IPS DF 6.9 (cell line): ENCODE data around the gene DIPK1B.

Source experiments
- DNase-seq: peaks from one replicate; pipeline ENCODE4 v3.0.0-alpha.2; 2013; ENCODE audit warnings: low read depth, low spot score
- H3K27ac ChIP-seq: one replicate; pipeline ENCODE4 v1.5.1; 2013; ENCODE audit warnings: low read length, control low read depth
- H3K27me3 ChIP-seq: 2 replicates; pipeline ENCODE4 v1.6.1; 2013; ENCODE audit warnings: mild to moderate bottlenecking, low read length; ENCODE audit not compliant: control insufficient read depth, insufficient read depth
- H3K36me3 ChIP-seq: 2 replicates; pipeline ENCODE4 v1.6.1; 2013; ENCODE audit warnings: low read length; ENCODE audit not compliant: control insufficient read depth, insufficient read depth
- H3K4me1 ChIP-seq: 2 replicates; pipeline ENCODE4 v1.6.1; 2013; ENCODE audit warnings: low read length; ENCODE audit not compliant: control insufficient read depth, insufficient read depth
- H3K4me3 ChIP-seq: 2 replicates; pipeline ENCODE4 v1.5.1; 2013; ENCODE audit warnings: mild to moderate bottlenecking, low read length
- H3K9me3 ChIP-seq: 2 replicates; pipeline ENCODE4 v1.6.1; 2013; ENCODE audit warnings: low read length, inconsistent platforms; ENCODE audit not compliant: control insufficient read depth, insufficient read depth
- WGBS: extraction: QIAGEN DNeasy Blood & Tissue Kit; methylation state at CpG from one replicate; pipeline ENCODE4 v1.1.7; 2013; ENCODE audit warnings: mixed read lengths, missing lambda C conversion rate; ENCODE audit not compliant: insufficient read length, insufficient coverage; 5-methylcytosine and 5-hydroxymethylcytosine counted together

The DIPK1B gene

GRCh38 chr9:136694163-136694871 is 18.1 kb upstream of the DIPK1B start:
- H3K27ac ChIP-seq = no peak overlapping the region
- WGBS = no CpG with 5 or more reads among the region's 32 CpGs
- no peaks in the 10 kb centered on the region for H3K27me3 ChIP-seq
- H3K36me3 ChIP-seq = no peaks in the 10 kb centered on the region
- peak; percentile 58 for DNase-seq
- no peaks in the 10 kb centered on the region for H3K9me3 ChIP-seq
- no peak overlapping the region for H3K4me3 ChIP-seq
- H3K4me1 ChIP-seq = peaks cover 13% of the 10 kb centered on the region

- no peak for DNase-seq
- no CpG with 5 or more reads among the region's 11 CpGs for WGBS
- no peak overlapping the region for H3K27ac ChIP-seq
- H3K36me3 ChIP-seq = no peaks in the 10 kb centered on the region
- no peaks in the 10 kb centered on the region for H3K27me3 ChIP-seq
- peaks cover 13% of the 10 kb centered on the region for H3K4me1 ChIP-seq
- H3K4me3 ChIP-seq = no peak overlapping the region
- no peaks in the 10 kb centered on the region for H3K9me3 ChIP-seq
These were observed 17.5 kb upstream of the DIPK1B start for GRCh38 chr9:136694872-136695247.

GRCh38 chr9:136695435-136695895 is 16.9 kb upstream of the DIPK1B start:
- DNase-seq = no peak
- no peaks in the 10 kb centered on the region for H3K9me3 ChIP-seq
- no CpG with 5 or more reads among the region's 10 CpGs for WGBS
- peaks cover 13% of the 10 kb centered on the region for H3K4me1 ChIP-seq
- no peaks in the 10 kb centered on the region for H3K36me3 ChIP-seq
- no peak overlapping the region for H3K4me3 ChIP-seq
- no peak overlapping the region for H3K27ac ChIP-seq
- no peaks in the 10 kb centered on the region for H3K27me3 ChIP-seq

GRCh38 chr9:136695955-136696354 is 16.4 kb upstream of the DIPK1B start:
- Histone ChIP-seq H3K36me3 (no peaks in the 10 kb centered on the region), H3K27ac (no peak overlapping the region), H3K9me3 (no peaks in the 10 kb centered on the region), H3K4me1 (peaks cover 13% of the 10 kb centered on the region), H3K27me3 (no peaks in the 10 kb centered on the region), H3K4me3 (no peak overlapping the region)
- DNase-seq = no peak
- WGBS = no CpG with 5 or more reads among the region's 23 CpGs

- Histone ChIP-seq H3K9me3 (no peaks in the 10 kb centered on the region), H3K36me3 (no peaks in the 10 kb centered on the region), H3K27ac (no peak overlapping the region), H3K4me3 (no peak overlapping the region), H3K4me1 (peaks cover 11% of the 10 kb centered on the region), H3K27me3 (no peaks in the 10 kb centered on the region)
- no peak for DNase-seq
- WGBS = no CpG with 5 or more reads among the region's 9 CpGs
These were observed 15.9 kb upstream of the DIPK1B start for GRCh38 chr9:136696502-136696901.

GRCh38 chr9:136697146-136697820 is 15.1 kb upstream of the DIPK1B start:
- H3K4me3 ChIP-seq = no peak overlapping the region
- H3K36me3 ChIP-seq = no peaks in the 10 kb centered on the region
- H3K27ac ChIP-seq = no peak overlapping the region
- WGBS = no CpG with 5 or more reads among the region's 23 CpGs
- DNase-seq = no peak
- peaks cover 7% of the 10 kb centered on the region; the same call in 1 of the 2 replicates for H3K4me1 ChIP-seq
- no peaks in the 10 kb centered on the region for H3K27me3 ChIP-seq
- H3K9me3 ChIP-seq = no peaks in the 10 kb centered on the region

GRCh38 chr9:136697821-136698526 is 14.4 kb upstream of the DIPK1B start:
- Histone ChIP-seq H3K36me3 (no peaks in the 10 kb centered on the region), H3K4me3 (no peak overlapping the region), H3K27me3 (no peaks in the 10 kb centered on the region), H3K4me1 (peaks cover 7% of the 10 kb centered on the region; the same call in 1 of the 2 replicates), H3K9me3 (no peaks in the 10 kb centered on the region), H3K27ac (no peak overlapping the region)
- no CpG with 5 or more reads among the region's 20 CpGs for WGBS
- no peak for DNase-seq

- Histone ChIP-seq H3K4me1 (peaks cover 7% of the 10 kb centered on the region; the same call in 1 of the 2 replicates), H3K4me3 (no peak overlapping the region)
These were observed 13.6 kb upstream of the DIPK1B start for GRCh38 chr9:136698635-136699246.

GRCh38 chr9:136700304-136700703 is 12.1 kb upstream of the DIPK1B start:
- WGBS = no CpG with 5 or more reads among the region's 13 CpGs
- Histone ChIP-seq H3K4me1 (peaks cover 4% of the 10 kb centered on the region; the same call in 1 of the 2 replicates), H3K36me3 (no peaks in the 10 kb centered on the region), H3K27ac (no peak overlapping the region), H3K9me3 (no peaks in the 10 kb centered on the region), H3K27me3 (no peaks in the 10 kb centered on the region), H3K4me3 (no peak overlapping the region)
- DNase-seq = no peak

More at GRCh38 chr9:136698635-136699246, 13.6 kb upstream of the DIPK1B start:
- Histone ChIP-seq H3K9me3 (no peaks in the 10 kb centered on the region), H3K27ac (no peak overlapping the region), H3K27me3 (no peaks in the 10 kb centered on the region), H3K36me3 (no peaks in the 10 kb centered on the region)
- DNase-seq = no peak
- no CpG with 5 or more reads among the region's 11 CpGs for WGBS
